Prostate gland (tissue), 2 donors: ENCODE results near the gene RGS7.

Experiments used
- POLR2A ChIP-seq: fragments of 450-650 bp; IDR thresholded peaks from one replicate; pipeline ENCODE4 v1.6.1; 2016; ENCODE audit warnings: antibody characterized with exemption, mild to moderate bottlenecking
- POLR2AphosphoS5 ChIP-seq: sonication (generic); formaldehyde crosslinking; IDR thresholded peaks from one replicate; pipeline ENCODE4 v1.6.1; 2017; ENCODE audit warnings: antibody characterized with exemption
- TF ChIP-seq, protein P1 (sequence below), 4 experiments: fragments of 200-600 bp in 2 of 4; fragments of 450-650 bp in 2 of 4; sonication (generic) in 2 of 4; IDR thresholded peaks; 1 replicate in 3 of 4; 2 replicates in 1 of 4; pipeline ENCODE4 v1.5.1; 2016 to 2019; ENCODE audit warnings: antibody characterized with exemption in 4 of 4, mild to moderate bottlenecking in 2 of 4, moderate library complexity in 2 of 4

GRCh38 chr1:241389400-241389799 lies 32.4 kb upstream of the RGS7 start:
- TF ChIP-seq, protein P1, sequence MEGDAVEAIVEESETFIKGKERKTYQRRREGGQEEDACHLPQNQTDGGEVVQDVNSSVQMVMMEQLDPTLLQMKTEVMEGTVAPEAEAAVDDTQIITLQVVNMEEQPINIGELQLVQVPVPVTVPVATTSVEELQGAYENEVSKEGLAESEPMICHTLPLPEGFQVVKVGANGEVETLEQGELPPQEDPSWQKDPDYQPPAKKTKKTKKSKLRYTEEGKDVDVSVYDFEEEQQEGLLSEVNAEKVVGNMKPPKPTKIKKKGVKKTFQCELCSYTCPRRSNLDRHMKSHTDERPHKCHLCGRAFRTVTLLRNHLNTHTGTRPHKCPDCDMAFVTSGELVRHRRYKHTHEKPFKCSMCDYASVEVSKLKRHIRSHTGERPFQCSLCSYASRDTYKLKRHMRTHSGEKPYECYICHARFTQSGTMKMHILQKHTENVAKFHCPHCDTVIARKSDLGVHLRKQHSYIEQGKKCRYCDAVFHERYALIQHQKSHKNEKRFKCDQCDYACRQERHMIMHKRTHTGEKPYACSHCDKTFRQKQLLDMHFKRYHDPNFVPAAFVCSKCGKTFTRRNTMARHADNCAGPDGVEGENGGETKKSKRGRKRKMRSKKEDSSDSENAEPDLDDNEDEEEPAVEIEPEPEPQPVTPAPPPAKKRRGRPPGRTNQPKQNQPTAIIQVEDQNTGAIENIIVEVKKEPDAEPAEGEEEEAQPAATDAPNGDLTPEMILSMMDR (IDR thresholded peaks at IDR 0.05) = no peak
- TF ChIP-seq POLR2AphosphoS5 (no peak), POLR2A (no peak)
